GM23338 (cell line): Measurements from ENCODE around the gene ELANE. TPM values are rescaled to one million over a fixed set of nuclear protein-coding genes. Genes with fewer than 3 reads are reported as not detected.

Source experiments
- ATAC-seq: fragments of 200-7000 bp; cut with Tn5 transposase; 3 replicates; pipeline ENCODE4 v1.9.1; 2020
- DNase-seq: peaks from one replicate; pipeline ENCODE4 v3.0.0-alpha.2; 2015; ENCODE audit warnings: low spot score
- H2AFZ ChIP-seq: fragments of 200-600 bp; sonication (generic); 2 replicates; pipeline ENCODE4 v1.8.0; 2016; ENCODE audit warnings: antibody characterized with exemption, mild to moderate bottlenecking, moderate library complexity
- H3F3A ChIP-seq: fragments of 200-600 bp; sonication (generic); replicated peaks from 2 replicates; pipeline ENCODE4 v1.8.0; 2017; ENCODE audit warnings: antibody characterized with exemption, mixed run types, low read depth
- H3K27ac ChIP-seq: fragments of 200-600 bp; sonication (generic); 2 replicates; pipeline ENCODE4 v1.6.1; 2016; ENCODE audit warnings: low read depth
- H3K27me3 ChIP-seq: fragments of 200-600 bp; sonication (generic); 2 replicates; pipeline ENCODE4 v1.8.0; 2016; ENCODE audit warnings: mild to moderate bottlenecking, mixed run types, moderate library complexity; ENCODE audit not compliant: insufficient read depth
- H3K36me3 ChIP-seq: fragments of 200-600 bp; sonication (generic); 2 replicates; pipeline ENCODE4 v1.8.0; 2016; ENCODE audit warnings: mild to moderate bottlenecking; ENCODE audit not compliant: insufficient read depth
- H3K4me1 ChIP-seq: fragments of 200-600 bp; sonication (generic); 2 replicates; pipeline ENCODE4 v1.8.0; 2016; ENCODE audit warnings: mild to moderate bottlenecking, moderate library complexity; ENCODE audit not compliant: insufficient read depth
- H3K4me2 ChIP-seq: fragments of 200-600 bp; sonication (generic); 2 replicates; pipeline ENCODE4 v1.7.1; 2017; ENCODE audit warnings: mixed run types
- H3K4me3 ChIP-seq: fragments of 200-600 bp; sonication (generic); 2 replicates; pipeline ENCODE4 v1.6.1; 2016; ENCODE audit warnings: mixed run types
- H3K79me2 ChIP-seq: fragments of 200-600 bp; sonication (generic); replicated peaks from 2 replicates; pipeline ENCODE4 v1.8.0; 2017; ENCODE audit warnings: mild to moderate bottlenecking; ENCODE audit not compliant: insufficient read depth
- H3K9me2 ChIP-seq: fragments of 200-600 bp; sonication (generic); 2 replicates; pipeline ENCODE4 v1.8.0; 2017; ENCODE audit not compliant: insufficient read depth
- H4K20me1 ChIP-seq: fragments of 200-600 bp; sonication (generic); replicated peaks from 2 replicates; pipeline ENCODE4 v1.8.0; 2017; ENCODE audit warnings: mild to moderate bottlenecking; ENCODE audit not compliant: insufficient read depth
- H3K27ac Mint-ChIP-seq: 2 replicates; pipeline ENCODE4 v1.8.0; 2020; ENCODE audit warnings: inconsistent platforms, mild to moderate bottlenecking, moderate library complexity, mixed read lengths
- H3K27me3 Mint-ChIP-seq: 3 replicates; pipeline ENCODE4 v1.8.0; 2022; ENCODE audit warnings: low read depth, mild to moderate bottlenecking, moderate library complexity, mixed read lengths, inconsistent platforms; ENCODE audit not compliant: insufficient read depth, poor library complexity
- H3K36me3 Mint-ChIP-seq: 3 replicates; pipeline ENCODE4 v1.8.0; 2021; ENCODE audit warnings: low read depth, mild to moderate bottlenecking, inconsistent platforms, moderate library complexity, mixed read lengths
- H3K4me1 Mint-ChIP-seq: 3 replicates; pipeline ENCODE4 v1.8.0; 2020; ENCODE audit warnings: mild to moderate bottlenecking, inconsistent platforms, mixed read lengths
- H3K4me3 Mint-ChIP-seq: 3 replicates; pipeline ENCODE4 v1.8.0; 2021; ENCODE audit warnings: moderate library complexity, mild to moderate bottlenecking, inconsistent platforms, mixed read lengths
- H3K9me3 Mint-ChIP-seq: 3 replicates; pipeline ENCODE4 v1.8.0; 2020; ENCODE audit warnings: moderate library complexity, mild to moderate bottlenecking, inconsistent platforms, mixed read lengths
- CREB1 ChIP-seq: fragments of 250-450 bp; sonication (Bioruptor Pico); IDR thresholded peaks from 2 replicates; pipeline ENCODE4 v1.5.0; 2020; ENCODE audit warnings: low read depth, mild to moderate bottlenecking, moderate library complexity
- ETS1 ChIP-seq: IDR thresholded peaks from 2 replicates; pipeline ENCODE4 v1.6.1; 2016; ENCODE audit warnings: antibody characterized with exemption
- EZH2 ChIP-seq: fragments of 200-600 bp; sonication (generic); IDR thresholded peaks from one replicate; pipeline ENCODE4 v1.8.0; 2017; ENCODE audit warnings: antibody characterized with exemption, mild to moderate bottlenecking, low read depth; ENCODE audit not compliant: unreplicated experiment
- EZH2phosphoT487 ChIP-seq: fragments of 200-600 bp; sonication (generic); IDR thresholded peaks from one replicate; pipeline ENCODE4 v1.8.1; 2018; ENCODE audit warnings: antibody characterized with exemption; ENCODE audit not compliant: unreplicated experiment
- JUNB ChIP-seq: IDR thresholded peaks from one replicate; pipeline ENCODE4 v1.6.1; 2016; ENCODE audit warnings: antibody characterized with exemption; ENCODE audit not compliant: unreplicated experiment
- NANOG ChIP-seq: IDR thresholded peaks from 2 replicates; pipeline ENCODE4 v1.6.1; 2016; ENCODE audit warnings: antibody characterized with exemption, borderline replicate concordance
- POLR2AphosphoS5 ChIP-seq: IDR thresholded peaks from 2 replicates; pipeline ENCODE4 v1.6.1; 2016; ENCODE audit warnings: antibody characterized with exemption, low read depth
- REST ChIP-seq: IDR thresholded peaks from one replicate; pipeline ENCODE4 v1.6.1; 2018; ENCODE audit warnings: antibody characterized with exemption; ENCODE audit not compliant: unreplicated experiment
- STAT1 ChIP-seq: IDR thresholded peaks from one replicate; pipeline ENCODE4 v1.6.1; 2016; ENCODE audit warnings: antibody characterized with exemption; ENCODE audit not compliant: unreplicated experiment
- ZNF114 ChIP-seq: fragments of 250-450 bp; sonication (Bioruptor Pico); IDR thresholded peaks from 2 replicates; pipeline ENCODE4 v1.5.0; 2020; ENCODE audit warnings: mild to moderate bottlenecking, moderate library complexity
- ZNF331 ChIP-seq: fragments of 250-450 bp; sonication (Bioruptor Pico); IDR thresholded peaks from 2 replicates; pipeline ENCODE4 v1.5.0; 2020; ENCODE audit warnings: low read depth, mild to moderate bottlenecking, moderate library complexity
- ZNF462 ChIP-seq: fragments of 250-450 bp; sonication (Bioruptor Pico); IDR thresholded peaks from 2 replicates; pipeline ENCODE4 v1.5.0; 2020; ENCODE audit warnings: mild to moderate bottlenecking, moderate library complexity
- polyA plus RNA-seq: library from polyadenylated mRNA; unstranded; fragments of >200 nt; fragmentation: Nextera tagmentation; extraction: Ambion mirVana; gene quantifications from 2 replicates; pipeline ENCODE4 v1.2.1, GENCODE V29; 2016
- total RNA-seq: library from RNA; depleted of rRNA; stranded (reverse); fragments of >200 nt; shearing (Covaris generic); gene quantifications from 2 replicates; pipeline ENCODE4 v1.2.3, GENCODE V29; 2014
- TF ChIP-seq, protein P1 (sequence below), 2 experiments: fragments of 200-600 bp in 1 of 2; sonication (generic) in 1 of 2; conservative IDR thresholded peaks; 2 replicates each; pipeline versions ENCODE4 v1.5.1 to v1.6.1; 2016 to 2017; ENCODE audit warnings: antibody characterized with exemption in 2 of 2, low read depth in 2 of 2, mild to moderate bottlenecking in 2 of 2, moderate library complexity in 1 of 2

Gene ELANE
- total and polyA plus RNA-seq, 2 experiments from 2014 or later, result not detected

DNA sequence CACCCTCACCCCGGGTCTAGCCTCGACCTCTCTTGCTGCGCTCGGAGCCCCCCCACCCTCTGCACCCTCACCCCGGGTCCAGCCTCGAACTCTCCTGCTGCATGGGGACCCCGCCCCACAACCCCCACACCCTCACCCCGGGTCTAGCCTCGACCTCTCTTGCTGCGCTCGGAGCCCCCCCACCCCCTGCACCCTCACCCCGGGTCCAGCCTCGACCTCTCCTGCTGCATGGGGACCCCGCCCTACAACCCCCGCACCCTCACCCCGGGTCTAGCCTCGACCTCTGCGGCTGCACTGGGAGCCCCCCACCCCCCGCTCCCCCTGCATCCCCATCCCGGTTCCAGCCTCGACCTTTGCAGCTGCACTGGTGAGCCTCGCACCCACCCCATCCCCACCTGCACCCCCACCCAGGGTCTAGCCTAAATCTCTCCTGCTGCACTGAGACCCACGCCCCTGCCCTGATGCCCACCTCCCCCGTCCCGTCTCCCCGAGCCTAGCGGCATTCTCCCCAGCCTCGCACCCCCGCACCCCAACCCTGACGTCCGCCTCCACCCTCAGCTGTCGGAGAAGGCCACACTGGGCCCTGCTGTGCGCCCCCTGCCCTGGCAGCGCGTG lies 9.1 kb downstream of the ELANE start:
- Mint-ChIP-seq H3K4me1 (no peaks in the 10 kb centered on the region), H3K36me3 (0 out of 3 replicates have a peak, but pooled peaks cover 3% of the 10 kb centered on the region), H3K27ac (no peak overlapping the region), H3K9me3 (no peaks in the 10 kb centered on the region; the same call in 2 of the 3 replicates), H3K27me3 (peaks cover 27% of the 10 kb centered on the region), H3K4me3 (no peak overlapping the region; the same call in 2 of the 3 replicates)
- Histone ChIP-seq H2AFZ (no peak overlapping the region; the same call in 1 of the 2 replicates), H3K36me3 (no peaks in the 10 kb centered on the region), H3K27ac (no peak overlapping the region), H3K4me3 (peak overlapping the region; percentile 41; the same call in 1 of the 2 replicates), H3K9me2 (no peaks in the 10 kb centered on the region), H3F3A (peaks cover 20% of the 10 kb centered on the region), H3K27me3 (peaks cover 28% of the 10 kb centered on the region), H3K79me2 (no peaks in the 10 kb centered on the region), H3K4me1 (no peaks in the 10 kb centered on the region), H3K4me2 (no peak overlapping the region), H4K20me1 (peaks cover 9% of the 10 kb centered on the region; the same call in 1 of the 2 replicates)
- no peak for DNase-seq
- TF ChIP-seq REST, result no peak
- TF ChIP-seq CREB1 (CRISPR knock-in tag), result no peak
- TF ChIP-seq STAT1, result no peak
- no peak for TF ChIP-seq ZNF462 (CRISPR knock-in tag)
- no peak for TF ChIP-seq ETS1
- TF ChIP-seq EZH2, result no peak
- TF ChIP-seq ZNF331 (CRISPR knock-in tag), result no peak
- no peak for TF ChIP-seq JUNB
- TF ChIP-seq EZH2phosphoT487, result no peak
- TF ChIP-seq, protein P1, sequence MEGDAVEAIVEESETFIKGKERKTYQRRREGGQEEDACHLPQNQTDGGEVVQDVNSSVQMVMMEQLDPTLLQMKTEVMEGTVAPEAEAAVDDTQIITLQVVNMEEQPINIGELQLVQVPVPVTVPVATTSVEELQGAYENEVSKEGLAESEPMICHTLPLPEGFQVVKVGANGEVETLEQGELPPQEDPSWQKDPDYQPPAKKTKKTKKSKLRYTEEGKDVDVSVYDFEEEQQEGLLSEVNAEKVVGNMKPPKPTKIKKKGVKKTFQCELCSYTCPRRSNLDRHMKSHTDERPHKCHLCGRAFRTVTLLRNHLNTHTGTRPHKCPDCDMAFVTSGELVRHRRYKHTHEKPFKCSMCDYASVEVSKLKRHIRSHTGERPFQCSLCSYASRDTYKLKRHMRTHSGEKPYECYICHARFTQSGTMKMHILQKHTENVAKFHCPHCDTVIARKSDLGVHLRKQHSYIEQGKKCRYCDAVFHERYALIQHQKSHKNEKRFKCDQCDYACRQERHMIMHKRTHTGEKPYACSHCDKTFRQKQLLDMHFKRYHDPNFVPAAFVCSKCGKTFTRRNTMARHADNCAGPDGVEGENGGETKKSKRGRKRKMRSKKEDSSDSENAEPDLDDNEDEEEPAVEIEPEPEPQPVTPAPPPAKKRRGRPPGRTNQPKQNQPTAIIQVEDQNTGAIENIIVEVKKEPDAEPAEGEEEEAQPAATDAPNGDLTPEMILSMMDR (conservative IDR thresholded peaks at IDR 0.05; ENCODE audit: low read depth in 2 of 2), result no peak
- TF ChIP-seq NANOG, result no peak
- TF ChIP-seq ZNF114 (CRISPR knock-in tag), result no peak
- no peak for TF ChIP-seq POLR2AphosphoS5
- no peak for ATAC-seq
